ENCODE measurements around the gene MYOF.

Gene MYOF

GRCh38 chr10:93463723-93464476 lies 18.2 kb downstream of the MYOF start:
- TF ChIP-seq, protein P1, sequence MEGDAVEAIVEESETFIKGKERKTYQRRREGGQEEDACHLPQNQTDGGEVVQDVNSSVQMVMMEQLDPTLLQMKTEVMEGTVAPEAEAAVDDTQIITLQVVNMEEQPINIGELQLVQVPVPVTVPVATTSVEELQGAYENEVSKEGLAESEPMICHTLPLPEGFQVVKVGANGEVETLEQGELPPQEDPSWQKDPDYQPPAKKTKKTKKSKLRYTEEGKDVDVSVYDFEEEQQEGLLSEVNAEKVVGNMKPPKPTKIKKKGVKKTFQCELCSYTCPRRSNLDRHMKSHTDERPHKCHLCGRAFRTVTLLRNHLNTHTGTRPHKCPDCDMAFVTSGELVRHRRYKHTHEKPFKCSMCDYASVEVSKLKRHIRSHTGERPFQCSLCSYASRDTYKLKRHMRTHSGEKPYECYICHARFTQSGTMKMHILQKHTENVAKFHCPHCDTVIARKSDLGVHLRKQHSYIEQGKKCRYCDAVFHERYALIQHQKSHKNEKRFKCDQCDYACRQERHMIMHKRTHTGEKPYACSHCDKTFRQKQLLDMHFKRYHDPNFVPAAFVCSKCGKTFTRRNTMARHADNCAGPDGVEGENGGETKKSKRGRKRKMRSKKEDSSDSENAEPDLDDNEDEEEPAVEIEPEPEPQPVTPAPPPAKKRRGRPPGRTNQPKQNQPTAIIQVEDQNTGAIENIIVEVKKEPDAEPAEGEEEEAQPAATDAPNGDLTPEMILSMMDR (IDR thresholded peaks at IDR 0.05; ENCODE audit: insufficient read depth, missing control alignments) = no peak
- DNase-seq (ENCODE audit: insufficient read length, low spot score) (no peak), FAIRE-seq (no peak)

GRCh38 chr10:93462881-93463280 lies 19.3 kb downstream of the MYOF start:
- TF ChIP-seq, protein P1 (IDR thresholded peaks at IDR 0.05; ENCODE audit: insufficient read depth, missing control alignments) = no peak
- FAIRE-seq (no peak), DNase-seq (ENCODE audit: insufficient read length, low spot score) (no peak)

GRCh38 chr10:93462371-93462770 lies 19.8 kb downstream of the MYOF start:
- no peak for FAIRE-seq

DNA sequence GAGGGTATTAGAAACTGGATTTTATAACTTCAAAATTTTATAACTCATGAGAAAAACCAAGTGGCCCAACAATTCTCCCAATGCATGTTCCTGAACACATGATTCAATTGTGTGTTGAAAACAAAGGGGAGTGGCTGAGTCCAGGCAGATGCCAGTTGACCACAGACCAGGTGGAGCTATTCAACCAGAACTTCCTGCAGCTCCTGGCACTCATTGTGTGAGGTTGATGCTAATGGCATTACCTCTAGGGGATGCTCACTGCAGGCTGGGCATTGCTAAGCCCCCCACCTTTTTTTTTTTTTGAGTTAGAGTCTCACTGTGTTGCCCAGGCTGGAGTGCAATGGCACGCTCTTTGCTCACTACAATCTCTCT lies 20.3 kb downstream of the MYOF start:
- TF ChIP-seq, protein P1 (IDR thresholded peaks at IDR 0.05; ENCODE audit: insufficient read depth, missing control alignments) = no peak
- DNase-seq (ENCODE audit: insufficient read length, low spot score) (no peak), FAIRE-seq (no peak)

More at GRCh38 chr10:93462371-93462770, 19.8 kb downstream of the MYOF start:
- no peak for DNase-seq (ENCODE audit: insufficient read length, low spot score)
- TF ChIP-seq, protein P1 (IDR thresholded peaks at IDR 0.05; ENCODE audit: insufficient read depth, missing control alignments) = no peak

DNA sequence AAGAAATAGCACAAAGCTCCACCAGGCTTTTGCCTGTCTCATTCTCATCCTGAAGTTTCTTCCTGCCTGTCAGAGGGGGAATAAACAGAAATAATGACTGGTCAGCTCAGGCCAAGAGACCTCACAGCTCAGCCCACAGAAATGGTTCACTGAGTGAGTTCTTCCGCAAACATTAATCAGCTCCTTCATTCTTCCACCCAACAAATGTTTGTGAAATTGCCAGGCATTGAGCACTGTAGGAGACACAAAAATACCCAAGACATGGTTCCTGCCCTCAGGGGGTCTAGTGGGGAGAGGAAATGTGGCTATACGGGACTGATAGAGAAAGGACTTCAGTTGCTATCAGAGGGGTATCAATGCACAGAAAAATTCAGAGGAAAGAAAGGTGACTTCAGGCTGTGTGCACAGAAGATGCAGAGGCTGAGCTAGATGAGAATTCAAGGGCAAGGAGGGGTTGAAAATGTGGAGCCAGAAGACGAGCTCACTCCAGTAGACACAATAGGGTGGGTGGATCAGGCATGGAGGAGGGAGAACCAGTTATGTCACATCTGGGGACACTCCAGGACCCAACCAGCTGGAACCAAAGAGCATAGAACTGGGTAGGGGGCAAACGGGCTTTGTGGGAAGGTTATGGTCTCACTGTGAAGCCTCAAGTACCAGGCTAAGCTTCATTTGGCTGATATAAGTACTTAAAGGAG lies 20.9 kb downstream of the MYOF start:
- FAIRE-seq (no peak), DNase-seq (ENCODE audit: insufficient read length, low spot score) (no peak)
- TF ChIP-seq, protein P1 (IDR thresholded peaks at IDR 0.05; ENCODE audit: insufficient read depth, missing control alignments) = no peak

GRCh38 chr10:93459466-93459865 lies 22.7 kb downstream of the MYOF start:
- TF ChIP-seq, protein P1 (IDR thresholded peaks at IDR 0.05; ENCODE audit: insufficient read depth, missing control alignments) = no peak
- FAIRE-seq = no peak
- no peak for DNase-seq (ENCODE audit: insufficient read length, low spot score)

- DNase-seq (ENCODE audit: insufficient read length, low spot score) = no peak
- TF ChIP-seq, protein P1 (IDR thresholded peaks at IDR 0.05; ENCODE audit: insufficient read depth, missing control alignments) = no peak
- FAIRE-seq = no peak
Observed at GRCh38 chr10:93458821-93459257, 23.3 kb downstream of the MYOF start.

Measured in D721Med (cell line).